ENCODE results near the gene PAXIP1.

- no peak for TF ChIP-seq CTCF (IDR thresholded peaks at IDR 0.05)
- TF ChIP-seq EP300 (IDR thresholded peaks at IDR 0.05) = no peak
- TF ChIP-seq POLR2A (IDR thresholded peaks at IDR 0.05) = no peak
These were observed 2.1 kb downstream of the PAXIP1 start for GRCh38 chr7:155000795-155001194.
